Endometrial microvascular endothelial cells (primary cell): Measurements from ENCODE around the gene NCS1. TPM values are rescaled to one million over a fixed set of nuclear protein-coding genes. Genes with fewer than 3 reads are reported as not detected.
"Not testable (repeated sequence)": the region's sequence is repeated elsewhere in the genome, so short reads cannot be mapped to it uniquely, and the experiment has no call there.

Experiments
- in situ Hi-C: cut with HindIII; loops from 2 replicates; pipeline ENCODE4 v1.10.0; 2017; ENCODE audit warnings: low sequenced_read_pairs, low pct_unique_long_range_greater_than_20kb; ENCODE audit errors: inconsistent ontology term
- total RNA-seq: library from RNA; depleted of rRNA; stranded (reverse); fragments of >200 nt; gene quantifications from one replicate; pipeline ENCODE4 v1.2.3, GENCODE V29; 2015; ENCODE audit errors: inconsistent ontology term

NCS1 gene
- total RNA-seq, 1 donor from 2014 or later: 41.6 TPM

GRCh38 chr9:130266236-130267098, 94.3 kb downstream of the NCS1 start:
- in situ Hi-C loops: loop anchor here (25.0 kb wide), 1 partner anchor 154 kb away; no protein-coding TSS in a partner anchor

- in situ Hi-C loops: loop anchor here (25.0 kb wide), 1 partner anchor 156 kb away; no protein-coding TSS in a partner anchor
These were observed 95.7 kb downstream of the NCS1 start for GRCh38 chr9:130267930-130268329.

DNA sequence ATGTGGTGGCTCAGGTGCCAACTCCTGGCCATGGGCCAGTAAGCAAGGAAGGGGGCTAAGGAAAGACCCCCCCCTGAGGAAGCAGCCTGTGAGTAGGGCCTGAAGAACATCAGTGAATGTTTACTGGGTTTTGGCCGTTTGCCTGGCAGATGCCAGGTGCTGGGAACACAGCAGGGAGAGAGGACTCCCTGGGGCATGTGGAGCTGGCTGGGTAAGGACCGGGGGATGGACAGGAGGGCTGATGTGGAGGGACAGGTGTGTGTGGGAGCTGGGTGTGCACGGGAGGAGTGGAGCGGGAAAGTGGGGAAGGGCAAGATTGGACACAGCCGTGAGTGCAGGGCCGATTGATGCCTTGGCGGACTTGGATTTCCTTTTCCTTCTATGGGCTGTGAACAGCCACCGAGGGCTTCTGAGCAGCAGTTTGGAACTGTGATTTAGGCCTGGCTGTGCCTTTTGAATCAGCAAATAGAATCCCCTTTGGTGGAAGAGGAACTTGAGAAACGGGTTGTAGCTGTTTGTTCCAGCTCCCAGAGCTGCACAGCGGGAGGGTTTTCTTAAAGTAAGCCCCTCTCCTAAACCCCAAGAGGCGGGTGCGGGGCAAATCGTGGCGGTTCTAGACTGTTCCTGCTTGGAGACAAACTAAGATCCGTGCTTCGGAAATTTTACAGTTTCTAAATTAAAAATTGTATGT, 96.5 kb downstream of the NCS1 start:
- in situ Hi-C loops: loop anchor here (25.0 kb wide), 1 partner anchor 156 kb away; no protein-coding TSS in a partner anchor

DNA sequence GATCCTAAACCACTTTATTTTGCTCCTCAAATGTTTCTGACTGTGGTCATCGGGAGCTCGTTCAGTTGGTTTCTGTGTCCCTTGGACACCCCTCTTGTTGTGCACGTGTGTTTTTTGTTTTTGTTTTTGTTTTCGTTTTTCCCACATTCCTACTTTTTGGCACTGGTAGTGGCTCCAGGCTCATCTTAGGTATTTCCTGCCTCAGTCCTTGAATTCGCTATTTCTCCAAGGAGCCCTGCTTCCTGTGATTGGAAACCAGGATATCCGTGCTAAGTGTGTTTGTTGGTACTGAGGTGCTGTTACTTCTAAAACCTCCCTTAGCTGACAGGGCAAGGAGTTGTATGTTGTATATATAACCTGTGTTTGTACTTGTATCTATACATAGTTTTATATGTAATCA, 99.3 kb downstream of the NCS1 start:
- in situ Hi-C loops: loop anchor here (25.0 kb wide), 1 partner anchor 159 kb away; no protein-coding TSS in a partner anchor

GRCh38 chr9:130275156-130275555, 103.0 kb downstream of the NCS1 start:
- in situ Hi-C loops: no loop called here

DNA sequence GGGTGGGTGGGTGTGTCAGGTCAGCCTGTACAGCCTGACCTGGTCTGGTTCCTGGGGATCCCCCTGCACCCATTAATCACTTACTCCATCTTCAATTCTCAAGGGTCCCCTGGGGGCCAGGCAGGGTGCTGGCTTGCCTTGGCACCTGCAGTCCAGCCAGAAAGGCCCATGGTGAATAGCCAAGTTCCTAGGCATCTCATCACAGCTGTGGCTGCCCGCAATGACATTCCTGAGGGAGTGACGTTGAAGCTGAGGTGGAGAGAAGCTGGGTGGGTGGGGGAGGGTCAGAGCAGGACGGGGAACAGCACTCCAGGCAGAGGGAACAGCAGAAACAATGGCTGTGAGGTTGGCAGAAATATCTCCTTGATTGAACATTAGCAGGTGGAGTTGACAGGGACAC, 103.9 kb downstream of the NCS1 start:
- in situ Hi-C loops: no loop called here

DNA sequence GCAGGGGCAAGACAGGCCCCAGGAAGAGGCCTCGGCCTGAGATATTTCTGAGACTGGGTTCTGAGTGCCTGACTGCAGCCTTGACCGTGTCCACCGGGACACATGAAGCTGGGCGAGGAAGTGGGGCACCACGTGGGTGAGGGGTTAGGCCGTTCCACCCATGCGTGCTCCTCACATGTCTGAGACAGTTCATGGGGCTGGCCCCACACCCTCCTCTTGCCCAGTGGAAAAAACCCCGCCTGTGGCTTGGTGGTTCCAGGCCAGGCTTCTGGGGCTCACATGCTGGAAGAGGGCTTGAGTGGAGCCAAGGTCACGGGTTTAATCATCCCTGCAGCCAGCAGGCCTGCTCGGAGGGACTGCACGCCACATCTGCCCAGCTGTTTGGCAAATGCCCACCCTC, 104.8 kb downstream of the NCS1 start:
- in situ Hi-C loops: no loop called here

DNA sequence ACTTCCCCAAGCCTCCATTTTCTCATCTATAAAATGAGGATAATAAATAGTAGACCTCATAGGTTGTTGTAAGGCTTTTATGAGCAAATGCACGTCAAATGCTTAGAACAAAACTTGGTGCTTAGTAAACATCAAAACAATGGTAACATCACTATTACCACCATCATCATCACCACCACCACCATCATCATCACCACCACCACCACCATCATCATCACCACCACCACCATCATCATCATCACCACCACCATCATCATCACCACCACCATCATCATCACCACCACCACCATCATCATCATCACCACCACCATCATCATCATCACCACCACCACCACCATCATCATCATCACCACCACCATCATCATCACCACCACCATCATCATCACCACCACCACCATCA, 105.3 kb downstream of the NCS1 start:
- in situ Hi-C loops: not testable (repeated sequence)

DNA sequence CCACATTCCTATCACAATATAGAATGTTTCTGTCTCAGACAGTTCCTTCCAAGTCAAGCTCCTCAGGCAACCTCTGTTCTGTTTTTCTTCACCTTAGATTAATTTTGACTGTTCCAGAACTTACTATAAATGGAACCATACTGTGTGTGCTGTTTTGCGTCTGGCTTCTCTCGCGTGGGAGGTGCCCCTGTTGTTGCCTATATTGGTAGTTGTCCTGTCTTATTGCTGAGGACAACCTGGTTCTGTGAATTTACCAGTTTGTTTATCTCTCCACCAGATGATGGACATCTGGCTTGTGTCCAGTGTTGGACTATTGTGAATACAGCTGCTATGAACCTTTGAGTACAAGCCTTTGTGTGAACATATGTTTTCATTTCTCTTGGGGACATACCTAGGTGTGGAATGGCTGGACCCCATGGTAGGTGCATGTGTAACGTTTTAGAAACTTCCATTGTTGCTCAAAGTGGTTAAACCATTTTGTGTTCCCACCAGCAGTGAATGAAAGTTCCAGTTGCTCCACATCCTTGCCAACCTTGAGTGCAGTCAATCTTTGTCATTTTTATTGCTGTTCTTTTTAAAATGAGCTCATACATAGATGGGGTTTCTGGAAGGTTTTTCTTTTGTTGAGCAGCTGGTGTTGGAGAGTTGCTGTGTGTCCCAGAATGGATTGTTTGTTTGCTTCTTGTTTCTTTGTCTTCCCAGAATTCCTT, 111.5 kb downstream of the NCS1 start:
- in situ Hi-C loops: no loop called here

GRCh38 chr9:130284249-130284625, 112.0 kb downstream of the NCS1 start:
- in situ Hi-C loops: no loop called here

- in situ Hi-C loops: no loop called here
These were observed 112.5 kb downstream of the NCS1 start for GRCh38 chr9:130284690-130285089.

GRCh38 chr9:130285271-130285670, 113.1 kb downstream of the NCS1 start:
- in situ Hi-C loops: no loop called here

- in situ Hi-C loops: no loop called here
These were observed 114.0 kb downstream of the NCS1 start for GRCh38 chr9:130286072-130286770.

Other genes starting within 250 kb of the NCS1 start
- 6.9 TPM for gene FNBP1, start 129.2 kb upstream of the NCS1 start, total RNA-seq
- gene GPR107, start 118.5 kb upstream of the NCS1 start, total RNA-seq: 21.6 TPM
- gene HMCN2, start 93.4 kb downstream of the NCS1 start, total RNA-seq: not detected